NCI-H1092 (cell line): ENCODE data around the gene TPMT.
"Not testable (repeated sequence)": the region's sequence is repeated elsewhere in the genome, so short reads cannot be mapped to it uniquely, and the experiment has no call there.

Experiments
- DNase-seq: peaks from one replicate; lab custom pipeline; 2025; lab: John Stamatoyannopoulos, UW

Gene TPMT

DNA sequence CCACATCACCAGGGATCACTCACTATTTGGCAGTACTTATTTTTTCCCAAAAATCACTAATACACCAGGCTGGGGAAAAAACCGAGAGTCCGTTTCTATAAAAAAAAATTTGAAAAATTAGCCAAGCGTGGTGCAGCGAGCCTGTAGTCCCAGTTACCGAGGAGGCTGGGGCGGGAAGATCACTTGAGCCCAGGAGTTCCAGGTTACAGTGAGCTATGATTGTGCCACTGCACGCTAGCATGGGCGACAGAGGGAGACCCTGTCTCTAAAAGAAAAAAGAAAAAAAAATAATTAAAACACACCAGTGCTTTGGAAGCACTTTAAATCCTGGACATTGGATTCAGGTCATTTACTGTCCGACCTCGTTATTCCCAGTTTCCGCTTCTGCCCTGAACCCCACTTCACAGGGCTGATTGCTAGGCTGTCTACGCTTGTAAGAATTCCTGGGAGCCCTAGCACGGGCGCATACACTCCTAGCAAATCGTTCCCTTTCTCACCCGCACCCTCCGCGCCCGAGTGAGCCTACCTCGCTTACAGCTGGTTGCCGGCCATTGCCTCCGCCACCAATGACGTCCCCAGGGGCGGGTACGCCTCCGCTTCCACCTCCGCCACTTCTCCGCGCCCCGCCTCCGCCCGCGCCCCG is at the start of gene TPMT:
Gene TPMT (minus strand): TSS at position 571 of the 643 bp plus-strand sequence. CDS start 5,950 bp downstream, outside the sequence.
- DNase-seq, result peak; percentile 93

DNA sequence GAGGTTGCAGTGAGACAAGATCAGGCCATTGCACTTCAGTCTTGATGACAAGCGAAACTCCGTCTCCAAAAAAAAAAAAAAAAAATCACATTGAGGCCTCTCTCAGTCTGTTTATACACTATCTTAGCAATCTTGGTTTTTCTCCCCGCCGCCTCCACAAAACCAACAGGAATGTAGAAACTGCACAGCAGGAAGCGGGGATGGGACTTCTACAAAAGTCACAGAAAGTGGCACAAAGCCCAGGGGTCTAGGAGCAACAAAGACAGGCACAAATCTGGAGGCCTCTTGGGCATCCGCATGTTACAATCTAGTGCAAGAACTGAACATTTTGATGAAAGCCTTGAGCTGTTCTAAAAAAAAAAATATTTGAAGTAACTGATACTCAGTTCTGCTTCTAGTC is 48.9 kb upstream of the TPMT start:
- DNase-seq, result no peak

DNA sequence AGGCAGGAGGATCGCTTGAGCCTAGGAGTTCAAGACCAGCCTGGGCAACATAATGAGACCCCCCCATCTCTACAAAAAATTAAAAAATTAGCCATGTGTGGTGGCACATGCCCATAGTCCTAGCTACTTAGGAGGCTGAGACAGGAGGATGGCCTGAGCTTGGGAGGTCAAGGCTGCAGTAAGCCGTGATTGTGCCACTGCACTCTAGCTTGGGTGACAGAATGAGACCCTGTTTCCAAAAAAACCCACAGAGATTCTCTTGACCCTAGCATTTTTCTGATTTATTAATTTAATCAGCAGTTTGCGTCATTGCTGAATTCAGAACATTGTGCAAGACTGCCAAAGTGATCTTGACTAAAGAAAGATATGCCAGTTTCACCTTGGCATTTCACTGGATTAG is 37.1 kb upstream of the TPMT start:
- no peak for DNase-seq

DNA sequence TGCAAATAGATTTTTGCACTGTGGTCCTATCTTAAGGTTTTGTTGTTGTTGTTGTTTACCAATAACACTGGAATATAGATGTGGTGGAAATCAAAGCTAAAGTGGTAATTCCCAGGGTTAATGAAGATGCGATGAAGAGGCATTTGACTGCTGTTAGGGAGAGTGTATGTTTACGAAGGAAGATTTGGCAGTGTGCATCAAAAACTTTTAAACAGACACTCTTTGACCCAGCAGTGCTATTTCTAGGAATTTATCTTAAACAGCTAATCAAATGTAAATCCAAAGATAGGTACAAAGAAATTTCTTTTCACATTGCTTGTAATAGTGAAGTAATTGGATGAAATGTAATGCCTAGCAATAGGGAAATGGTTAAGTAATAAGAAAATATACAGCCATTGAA is 34.3 kb upstream of the TPMT start:
- DNase-seq, result no peak

DNA sequence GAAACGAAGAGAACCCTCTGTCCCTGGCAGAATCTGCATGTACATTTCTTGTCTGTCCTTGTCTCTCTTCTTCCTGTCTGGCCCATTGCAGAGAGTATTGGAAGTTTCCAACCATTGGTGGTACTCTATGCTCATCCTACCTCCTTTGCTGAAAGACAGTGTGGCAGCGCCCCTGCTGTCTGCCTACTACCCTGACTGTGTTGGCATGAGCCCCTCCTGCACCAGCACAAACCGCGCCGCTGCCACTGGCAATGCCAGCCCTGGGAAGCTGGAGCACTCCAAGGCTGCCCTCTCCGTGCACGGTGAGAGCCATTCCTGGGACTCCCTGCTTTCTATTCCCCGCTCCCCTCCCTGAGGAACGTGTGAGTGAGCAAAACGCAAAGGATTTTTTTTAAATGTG is 32.8 kb upstream of the TPMT start:
- DNase-seq, result no peak

DNA sequence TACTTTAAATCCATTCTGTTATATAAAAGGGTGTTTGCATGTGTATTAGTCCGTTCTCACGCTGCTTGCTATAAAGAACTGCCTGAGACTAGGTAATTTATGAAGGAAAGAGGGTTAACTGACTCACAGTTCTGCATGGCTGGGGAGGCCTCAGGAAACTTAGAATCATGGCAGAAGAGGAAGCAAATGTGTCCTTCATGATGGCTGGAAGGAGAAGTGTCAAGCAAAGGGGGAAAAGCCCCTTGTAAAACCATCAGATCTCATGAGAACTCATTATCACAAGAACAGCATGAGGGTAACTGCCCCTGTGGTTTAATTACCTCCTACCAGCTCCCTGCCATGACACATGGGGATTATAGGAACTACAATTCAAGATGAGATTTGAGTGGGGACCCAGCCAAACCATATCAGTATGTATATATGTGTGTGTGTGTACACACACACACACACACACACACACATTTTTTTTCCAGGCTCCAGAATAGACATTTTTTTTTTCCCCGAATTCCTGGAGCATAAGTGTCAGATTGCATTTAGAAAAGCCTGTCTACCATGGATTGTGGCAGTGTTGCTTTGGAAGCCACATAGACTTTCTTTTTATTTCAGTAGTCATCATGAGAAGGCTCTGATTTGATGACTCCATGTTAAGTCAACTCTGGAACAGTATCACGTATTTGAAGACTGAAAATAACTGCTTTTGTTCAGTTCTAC is 31.8 kb upstream of the TPMT start:
- DNase-seq, result no peak

DNA sequence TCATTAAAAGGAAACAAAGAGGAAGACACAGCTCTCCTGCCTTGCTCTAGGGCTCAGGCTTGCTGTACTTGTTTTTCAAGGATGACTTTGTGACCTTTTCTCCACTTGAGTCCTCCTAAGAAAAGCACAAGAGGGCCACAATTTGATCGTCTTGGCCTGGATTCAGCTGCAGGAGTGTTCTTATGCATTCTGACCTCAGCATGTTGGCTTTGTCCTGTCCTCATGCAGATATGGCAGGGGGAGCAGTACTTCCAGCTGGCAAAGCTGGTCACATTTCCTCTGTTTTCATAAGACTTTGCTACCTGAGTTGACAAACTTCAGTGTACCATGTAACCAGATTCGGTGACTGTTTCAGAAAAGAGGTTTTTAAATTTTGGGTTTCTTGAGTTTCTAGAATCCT is 31.2 kb upstream of the TPMT start:
- DNase-seq, result no peak

DNA sequence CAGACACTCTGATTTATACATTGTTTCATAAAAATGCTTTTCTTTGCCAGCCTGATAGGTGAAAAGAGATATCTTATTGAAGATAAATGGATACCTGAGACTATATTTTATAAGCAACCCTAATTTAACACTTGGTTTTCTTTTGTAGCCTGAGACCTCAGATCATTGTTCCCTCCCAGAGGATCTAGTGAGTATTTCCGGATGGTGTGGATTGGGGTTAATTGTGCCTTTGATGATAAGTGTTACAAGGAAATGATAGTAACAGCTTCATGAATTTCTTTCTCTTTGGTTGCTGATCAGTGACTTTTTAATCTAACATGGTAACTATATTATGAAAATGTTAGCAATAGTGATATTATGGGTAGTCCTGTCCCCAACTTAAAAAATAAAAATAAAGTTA is 30.7 kb upstream of the TPMT start:
- DNase-seq, result no peak

DNA sequence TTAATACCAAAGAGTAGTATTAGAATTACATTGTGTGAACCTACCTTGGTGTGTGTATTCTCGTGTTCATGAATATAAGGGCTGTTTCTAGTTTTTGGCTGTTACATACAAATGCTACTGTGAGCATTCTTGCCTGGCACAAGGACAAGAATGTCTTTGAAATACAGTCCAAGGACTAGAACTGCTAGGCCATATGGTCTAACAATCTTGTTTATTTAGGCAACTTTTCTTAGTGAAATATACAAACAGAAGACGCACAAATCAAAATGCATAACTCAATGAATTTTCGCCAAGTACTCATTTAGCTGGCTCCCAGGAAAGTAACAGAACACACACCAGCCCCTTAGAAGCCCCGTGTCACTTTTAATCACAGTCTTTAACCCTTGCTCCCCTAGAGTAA is 28.9 kb upstream of the TPMT start:
- no peak for DNase-seq

DNA sequence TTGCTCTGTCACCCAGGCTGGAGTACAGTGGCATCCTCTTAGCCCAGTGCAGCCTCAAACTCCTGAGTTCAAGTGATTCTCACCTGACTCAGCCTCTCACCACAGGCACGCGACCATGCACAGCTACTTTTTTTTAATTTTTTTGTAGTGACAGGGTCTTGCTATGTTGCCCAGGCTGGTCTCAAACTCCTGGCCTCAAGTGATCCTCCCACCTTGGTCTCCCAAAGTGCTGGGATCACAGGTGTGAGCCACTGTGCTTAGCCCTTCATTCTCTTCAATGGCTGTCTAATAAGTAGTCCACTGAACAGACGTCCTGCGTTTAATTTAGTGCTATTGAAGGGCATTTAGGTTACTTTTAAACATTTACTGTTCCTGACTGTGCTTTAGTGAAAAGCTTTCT is 27.7 kb upstream of the TPMT start:
- DNase-seq, result no peak

DNA sequence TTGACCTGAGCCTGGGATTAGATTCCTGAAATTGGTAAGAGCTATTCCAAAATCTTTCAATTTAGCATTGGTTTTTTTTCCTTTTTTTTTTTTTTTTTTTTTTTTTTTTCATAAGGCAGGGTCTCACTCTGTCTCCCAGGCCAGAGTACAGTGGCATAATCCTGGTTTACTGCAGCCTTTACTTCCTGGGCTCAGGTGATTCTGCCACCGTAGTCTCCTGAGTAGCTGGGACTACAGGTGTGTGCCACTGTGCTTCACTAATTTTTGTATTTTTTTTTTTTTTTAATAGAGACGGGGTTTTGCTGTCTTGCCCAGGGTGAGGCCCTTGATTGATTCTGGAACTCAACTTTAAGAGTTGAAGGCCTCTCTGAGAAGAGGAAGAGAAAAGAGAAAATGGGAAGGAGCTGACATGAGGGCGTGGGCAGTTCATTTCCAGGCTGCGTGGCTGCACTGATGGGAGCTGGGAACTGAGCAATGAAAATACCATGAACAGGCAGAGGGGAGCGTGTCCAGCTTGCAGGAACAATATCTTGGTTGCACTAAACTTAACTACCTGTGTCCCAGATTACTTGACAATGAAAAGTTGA is 25.0 kb upstream of the TPMT start:
- no peak for DNase-seq

DNA sequence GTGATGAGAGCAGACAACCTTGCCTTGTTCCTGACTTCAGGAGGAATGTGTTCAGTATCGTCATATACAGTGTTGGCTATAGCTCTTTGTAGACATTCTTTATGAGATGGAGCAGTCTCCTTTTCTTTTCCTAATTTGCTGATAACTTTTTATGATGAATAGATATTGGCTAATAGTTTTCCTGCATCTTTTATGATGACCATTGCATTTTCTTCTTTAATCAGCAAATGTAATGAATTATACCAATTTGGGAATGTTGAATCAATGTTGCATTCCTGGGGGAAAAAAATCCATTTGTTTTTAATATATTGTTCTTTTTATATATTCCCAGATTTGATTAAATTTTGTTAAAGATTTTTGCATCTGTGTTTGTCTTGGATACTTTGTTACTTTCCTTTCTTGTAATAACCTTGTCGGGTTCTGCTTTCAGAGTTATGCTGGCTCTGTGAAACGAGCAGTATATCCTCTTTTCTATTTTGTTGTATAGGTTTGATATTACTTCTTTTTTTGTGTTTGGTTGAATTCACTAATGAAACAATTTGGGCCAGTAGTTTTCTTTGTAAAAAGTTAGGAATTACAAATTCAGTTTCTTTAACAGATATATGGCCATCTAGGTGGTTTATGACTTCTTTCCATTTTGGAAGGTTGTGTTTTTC is 24.2 kb upstream of the TPMT start:
- no peak for DNase-seq

DNA sequence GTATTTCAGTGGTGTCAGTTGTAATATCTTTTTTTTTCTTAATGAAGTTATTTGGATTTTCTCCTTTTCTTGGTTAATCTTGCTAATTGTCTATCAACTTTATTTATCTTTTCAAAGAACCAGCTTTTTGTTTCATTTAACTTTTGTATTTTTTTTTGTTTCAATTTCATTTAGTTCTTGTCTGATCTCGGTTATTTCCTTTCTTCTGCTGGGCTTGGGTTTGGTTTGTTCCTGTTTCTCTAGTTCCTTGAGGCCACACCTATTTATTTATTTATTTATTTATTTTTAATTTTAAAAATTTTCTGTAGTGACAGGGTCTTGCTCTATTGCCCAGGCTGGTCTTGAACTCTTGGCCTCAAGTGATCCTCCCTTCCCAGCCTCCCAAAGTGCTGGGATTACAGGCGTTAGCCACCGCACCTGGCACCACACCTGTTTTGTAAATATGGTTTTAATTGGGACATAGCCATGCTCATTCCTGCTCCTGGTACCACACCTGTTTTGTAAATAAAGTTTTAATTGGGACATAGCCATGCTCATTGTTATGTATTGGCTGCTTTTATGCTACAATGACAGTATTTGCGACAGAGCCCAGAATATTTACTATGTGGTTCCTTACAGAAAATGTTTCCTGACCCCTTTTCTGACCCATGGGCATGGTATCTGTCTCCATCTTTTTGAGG is 22.5 kb upstream of the TPMT start:
- DNase-seq, result no peak

DNA sequence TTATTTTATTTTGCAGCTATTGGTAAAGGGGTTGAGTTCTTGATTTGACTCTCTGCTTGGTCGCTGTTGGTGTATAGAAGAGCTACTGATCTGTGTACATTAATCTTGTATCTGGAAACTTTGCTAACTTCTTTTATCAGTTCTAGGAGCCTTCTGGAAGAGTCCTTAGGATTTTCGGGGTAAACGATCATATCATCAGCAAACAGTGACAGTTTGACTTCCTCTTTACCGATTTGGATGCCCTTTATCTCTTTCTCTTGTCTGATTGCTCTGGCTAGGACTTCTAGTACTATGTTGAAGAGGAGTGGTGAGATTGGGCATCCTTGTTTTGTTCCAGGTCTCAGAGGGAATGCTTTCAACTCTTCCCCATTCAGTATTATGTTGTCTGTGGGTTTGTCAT is 21.3 kb upstream of the TPMT start:
- not testable (repeated sequence) for DNase-seq

DNA sequence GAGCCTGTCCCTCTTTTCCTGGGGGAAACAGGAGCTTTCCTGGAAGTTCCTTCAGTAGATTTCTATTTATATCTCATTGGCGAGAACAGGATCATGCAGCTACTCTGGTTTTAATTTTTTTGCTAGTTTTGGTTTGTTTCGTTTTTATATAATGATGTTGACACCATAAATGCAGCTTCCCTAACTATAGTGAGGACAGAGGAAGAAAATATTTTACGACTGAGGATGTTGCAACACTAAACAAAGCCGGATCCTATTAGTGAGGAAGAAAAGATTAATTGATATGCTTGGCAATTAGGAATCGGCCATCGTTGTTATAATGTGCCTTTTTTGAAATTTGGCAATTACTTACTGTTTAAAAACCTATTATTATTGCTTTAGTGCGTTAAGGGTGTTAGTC is 17.0 kb upstream of the TPMT start:
- DNase-seq, result no peak

DNA sequence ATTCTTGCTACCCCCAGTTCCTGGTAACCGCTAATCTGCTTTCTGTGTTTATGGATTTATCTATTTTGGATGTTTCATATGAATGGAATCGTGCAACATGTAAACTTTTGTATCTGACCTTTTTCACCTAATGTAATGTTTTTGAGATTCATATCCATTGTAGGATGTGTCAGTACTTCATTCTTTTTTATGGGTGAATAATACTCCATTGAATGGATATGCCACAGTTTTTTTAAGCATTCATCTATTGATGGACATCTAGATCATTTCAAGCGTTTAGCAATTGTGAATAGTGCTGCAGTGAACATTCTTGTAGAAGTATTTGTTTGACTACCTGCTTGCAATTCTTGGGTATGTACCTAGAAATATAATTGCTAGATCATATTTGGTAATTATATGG is 13.4 kb upstream of the TPMT start:
- DNase-seq, result no peak

DNA sequence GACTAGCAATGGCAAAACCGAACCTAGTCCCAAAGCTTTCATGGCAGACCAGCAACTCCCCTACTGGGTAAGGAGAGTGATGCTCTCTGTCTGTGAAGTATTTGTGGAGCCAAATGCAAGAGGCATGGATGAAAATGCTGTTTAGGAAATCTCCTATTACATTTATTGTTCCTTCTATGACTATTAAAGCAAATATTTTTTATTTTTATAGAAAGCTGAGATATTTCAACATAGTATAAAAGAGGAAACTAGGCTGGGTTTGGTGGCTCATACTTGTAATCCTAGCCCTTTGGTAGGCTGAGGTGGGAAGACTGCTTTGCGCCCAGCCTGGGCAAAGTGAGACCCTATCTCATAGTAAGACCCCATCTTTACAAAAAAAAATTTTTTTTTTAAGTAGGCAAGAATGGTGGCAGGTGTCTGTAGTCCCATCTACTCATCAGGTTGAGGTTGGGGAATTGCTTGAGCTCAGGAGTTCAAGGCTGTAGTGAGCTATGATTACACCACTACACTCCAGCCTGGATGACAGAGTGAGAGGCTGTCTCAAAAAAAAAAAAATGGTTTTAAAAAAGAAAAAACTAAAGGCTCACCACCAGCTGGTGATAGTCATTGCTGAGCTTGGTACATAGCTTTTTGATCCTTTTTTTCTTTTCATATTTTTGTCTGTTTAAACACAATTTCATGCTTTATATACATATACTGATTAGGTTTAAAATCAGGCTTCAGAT is 11.6 kb upstream of the TPMT start:
- DNase-seq, result no peak

DNA sequence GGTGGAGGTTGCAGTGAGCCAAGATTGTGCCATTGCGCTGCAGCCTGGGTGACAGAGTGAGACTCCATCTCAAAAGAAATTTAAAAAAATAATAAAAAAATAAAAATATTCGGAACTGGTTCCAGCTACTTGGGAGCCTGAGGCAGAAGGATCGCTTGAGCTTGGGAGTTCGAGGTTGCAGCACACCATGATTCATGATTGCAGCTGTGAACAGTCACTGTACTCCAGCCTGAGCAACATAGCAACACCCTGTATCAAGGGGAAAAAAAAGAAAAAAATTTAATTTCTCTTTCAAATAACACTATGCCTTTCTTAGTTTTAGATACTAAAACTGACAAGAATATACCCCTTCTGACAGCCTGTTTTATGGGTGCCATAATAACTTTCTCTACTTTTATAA is 10.9 kb upstream of the TPMT start:
- DNase-seq, result no peak

DNA sequence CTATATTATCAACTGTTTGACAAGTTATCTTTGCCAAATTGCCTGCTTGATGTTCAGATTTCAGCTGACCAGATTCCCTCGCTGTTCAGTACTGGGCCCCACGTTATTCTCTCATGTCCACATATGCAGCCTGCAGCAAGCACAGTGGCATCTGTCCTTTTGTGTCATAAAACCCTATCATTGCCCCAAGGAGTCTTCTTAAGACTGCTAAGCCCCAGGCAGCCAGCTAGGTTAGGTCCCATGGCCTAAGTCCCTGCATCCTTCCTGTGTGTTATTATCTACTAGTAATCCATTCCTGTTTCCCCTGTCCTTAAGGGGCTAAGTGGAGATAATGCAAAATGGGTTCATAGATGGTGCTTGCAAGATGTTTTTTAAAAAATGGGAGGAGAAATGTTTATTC is 7.5 kb upstream of the TPMT start:
- no peak for DNase-seq

DNA sequence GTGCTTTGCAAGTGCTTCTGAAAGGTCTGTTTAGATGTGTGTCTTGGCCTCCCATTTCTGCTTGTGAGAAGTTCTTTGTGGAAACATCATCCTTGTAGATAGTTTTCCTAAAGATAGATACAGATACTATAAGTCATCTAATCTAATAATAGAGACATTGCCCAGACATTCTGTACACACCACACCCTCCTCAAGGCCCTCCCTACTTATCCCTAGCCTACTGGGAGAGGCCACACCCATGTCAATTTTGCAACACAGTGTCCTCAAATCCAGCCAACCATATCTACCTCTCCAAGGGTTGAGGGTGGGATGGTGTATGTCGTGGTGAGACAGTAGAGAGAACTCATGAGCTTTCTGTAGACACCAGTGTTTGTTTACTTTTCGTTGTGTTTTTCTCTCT is 6.6 kb upstream of the TPMT start:
- DNase-seq, result no peak

DNA sequence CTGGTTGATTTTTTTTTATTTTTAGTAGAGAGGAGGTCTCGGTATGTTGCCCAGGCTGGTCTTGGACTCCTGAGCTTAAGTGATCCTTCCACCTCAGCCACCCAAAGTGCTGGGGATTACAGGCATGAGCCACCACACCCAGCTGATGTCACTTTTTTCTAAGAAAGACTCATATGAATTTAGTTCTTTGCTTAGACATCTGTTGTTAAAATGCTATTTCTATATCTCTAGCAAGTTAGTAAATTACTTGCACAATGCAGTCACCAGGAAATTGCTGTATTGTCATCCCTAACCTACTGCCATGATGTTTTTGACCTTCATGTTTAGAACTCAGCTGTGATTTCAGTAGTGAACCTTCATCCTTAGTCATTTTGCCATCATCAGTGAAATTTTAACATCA is 6.0 kb upstream of the TPMT start:
- no peak for DNase-seq

DNA sequence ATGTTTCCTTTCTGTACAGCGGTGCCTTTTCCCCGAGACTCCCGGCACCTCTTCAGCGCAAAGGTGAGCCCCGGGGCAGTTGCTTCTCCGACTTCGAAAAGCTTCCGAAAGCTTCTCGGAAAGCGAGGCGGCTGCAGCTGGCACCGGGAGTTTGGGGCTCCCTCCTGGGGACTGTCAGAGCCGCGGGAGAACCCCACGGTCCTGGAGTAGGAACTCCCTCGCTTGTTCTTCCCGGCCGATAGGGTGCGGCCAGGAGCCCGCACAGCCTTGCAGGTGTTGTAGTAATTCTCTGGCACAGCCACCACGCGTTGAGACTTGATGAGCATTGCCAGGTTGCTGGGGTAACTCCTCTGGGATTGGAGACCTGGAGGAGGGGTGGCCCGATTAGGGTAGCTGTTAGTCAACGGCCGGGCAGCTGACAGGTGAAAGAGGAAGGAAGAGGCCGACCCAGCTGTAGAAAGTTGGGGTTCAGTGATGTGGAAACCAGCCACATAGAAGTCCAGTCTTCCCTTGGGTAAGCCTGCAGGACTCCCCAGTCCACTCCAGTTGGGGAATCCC is 1.1 kb upstream of the TPMT start:
- DNase-seq, result peak; percentile 53
